Right cardiac atrium (tissue), 5 donors: ENCODE measurements around the gene ALPK3. TPM values are rescaled to one million over a fixed set of nuclear protein-coding genes. Genes with fewer than 3 reads are reported as not detected.

Experiments
- ATAC-seq, 2 donors: fragments of 200-7000 bp; cut with Tn5 transposase; one replicate each; pipeline versions ENCODE4 v1.8.0 to v1.9.1; 2020; ENCODE audit warnings: moderate library complexity in 2 of 2, mild to moderate bottlenecking in 1 of 2
- DNase-seq, 3 donors: peaks; one replicate each; pipeline ENCODE4 v3.0.0-alpha.2; 2020
- H3K27ac ChIP-seq: one replicate; pipeline ENCODE4 v1.5.1; 2013; ENCODE audit warnings: mild to moderate bottlenecking, low read length, control low read depth, moderate library complexity
- H3K27me3 ChIP-seq: one replicate; pipeline ENCODE4 v1.6.1; 2013; ENCODE audit not compliant: control insufficient read depth, insufficient read depth
- H3K4me1 ChIP-seq: one replicate; pipeline ENCODE4 v1.6.1; 2013; ENCODE audit warnings: low read length; ENCODE audit not compliant: control insufficient read depth, insufficient read depth
- H3K4me3 ChIP-seq: one replicate; pipeline ENCODE4 v1.5.1; 2013; ENCODE audit warnings: low read length, control low read depth
- H3K9me3 ChIP-seq: one replicate; pipeline ENCODE4 v1.6.1; 2013; ENCODE audit warnings: low read length; ENCODE audit not compliant: control insufficient read depth
- WGBS: extraction: QIAGEN DNeasy Blood & Tissue Kit; methylation state at CpG from one replicate; pipeline ENCODE4 v1.1.7; 2013; 5-methylcytosine and 5-hydroxymethylcytosine counted together
- intact Hi-C, 4 donors: fragments of 100-400 bp; cut with DNase I; formaldehyde crosslinking; loops; one replicate each; pipeline versions ENCODE4 v1.11.0 to v1.14.0; 2022 to 2023
- polyA plus RNA-seq: library from polyadenylated mRNA; stranded (reverse); fragments of 200-250 nt; gene quantifications from one replicate; pipeline ENCODE4 v1.2.3, GENCODE V29; 2013
- total RNA-seq, 4 donors: library from RNA; stranded (reverse); fragmentation: NEBNext Ultra II Directional; extraction: Animal tissue kit (Norgen Biotek cat#: 25700); gene quantifications; one replicate each; pipeline ENCODE4 v1.2.1, GENCODE V29; 2021
- donor health status: healthy with polysubstance abuse.
- donor health status: DM: no; HTN: yes; CAD: no.
- donor health status: DM: no; HTN: no; CAD: no.
- donor health status: DM: no; HTN: yes; CAD: no; lungs with severe emphysema.
- donor health status: DM: yes; HTN: yes; CAD: no.

The ALPK3 gene
- total and polyA plus RNA-seq, 5 donors, result 65.8 to 95.2 (median 77.6) TPM

DNA sequence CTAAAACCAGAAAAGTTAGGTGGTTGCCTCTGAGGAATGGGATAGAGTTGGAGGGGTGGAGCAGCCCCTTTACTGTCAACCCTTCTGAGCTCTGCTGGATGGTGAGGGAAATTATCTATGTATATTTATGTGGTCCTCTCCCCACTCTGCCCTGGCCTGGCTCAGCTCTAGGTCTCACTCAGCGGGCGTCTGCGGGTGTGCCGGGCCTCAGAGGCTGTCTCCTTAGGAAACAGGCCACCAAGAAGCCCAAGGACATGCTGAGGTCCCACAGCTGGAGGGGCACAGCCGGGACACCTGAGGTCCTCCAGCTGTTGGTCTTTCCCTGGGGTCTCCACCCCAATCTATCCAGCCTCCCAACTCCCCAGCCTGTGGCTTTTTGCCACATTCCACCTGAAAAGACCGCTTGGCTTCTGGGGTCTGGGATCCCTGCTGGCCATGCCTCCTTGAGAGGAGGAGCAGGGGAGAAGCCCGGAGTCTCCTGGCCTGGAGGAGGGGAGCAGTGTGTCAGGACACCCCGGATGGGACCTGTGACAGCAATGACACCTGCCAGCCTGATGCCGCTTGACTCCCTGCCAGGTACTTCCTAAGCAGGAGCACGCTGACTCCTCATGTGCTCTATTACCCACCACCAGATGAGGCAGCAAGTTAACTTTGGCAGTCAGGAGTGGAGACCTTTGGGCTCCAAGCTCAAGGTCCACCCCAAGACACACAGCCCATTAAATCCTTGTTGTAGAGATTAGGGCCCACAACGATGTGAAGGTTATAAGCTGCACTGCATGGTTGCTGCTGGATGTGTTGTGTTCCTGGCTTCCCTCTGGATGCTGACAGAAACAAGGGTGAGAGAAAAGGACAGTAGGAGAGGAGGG is 67.0 kb downstream of the ALPK3 start, which contains the start of gene SLC28A1:
TSS of gene SLC28A1 (plus strand) at position 747 of the 866 bp plus-strand sequence. CDS start 3,099 bp downstream, outside the sequence.
- peak; percentile 25 to 36 for ATAC-seq
- 70% methylated on average over 11 of the region's 11 CpGs for WGBS
- intact Hi-C loops, result no loop called here
- Histone ChIP-seq H3K27ac (peak within 1 kb of the TSS; percentile 83), H3K27me3 (no peaks in the 10 kb centered on the region), H3K4me1 (peaks cover 2% of the 10 kb centered on the region), H3K4me3 (no peak within 1 kb of the TSS), H3K9me3 (no peaks in the 10 kb centered on the region)
- peak in 1 of 3 donors; percentile 60 for DNase-seq

DNA sequence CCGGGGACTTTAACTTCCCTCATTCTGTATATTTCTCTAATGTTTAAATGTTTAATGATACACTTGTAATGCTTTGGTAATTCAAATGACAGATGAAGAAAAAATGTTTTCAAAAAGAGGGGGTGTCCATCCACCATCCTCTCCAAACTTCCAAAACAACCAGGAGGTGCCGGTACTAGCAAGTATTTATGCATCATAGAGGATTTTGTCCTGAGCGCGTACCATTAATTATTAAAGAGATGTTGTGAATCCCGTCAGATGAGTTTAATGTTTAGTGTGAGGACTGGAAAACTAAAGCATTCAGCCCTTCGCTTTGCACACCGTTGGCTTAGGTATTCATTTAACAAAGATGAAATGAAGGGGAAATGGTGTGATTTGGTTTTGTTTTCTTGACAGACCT is 68.6 kb downstream of the ALPK3 start:
- Histone ChIP-seq H3K4me3 (no peak overlapping the region), H3K4me1 (peaks cover 2% of the 10 kb centered on the region), H3K27me3 (no peaks in the 10 kb centered on the region), H3K9me3 (no peaks in the 10 kb centered on the region), H3K27ac (no peak overlapping the region)
- DNase-seq (no peak), ATAC-seq (no peak)
- 95% methylated on average over 7 of the region's 7 CpGs for WGBS
- intact Hi-C loops, result no loop called here

- DNase-seq (no peak), ATAC-seq (peak; percentile 15 to 42)
- Histone ChIP-seq H3K27ac (peak overlapping the region; percentile 1), H3K9me3 (no peaks in the 10 kb centered on the region), H3K4me1 (no peaks in the 10 kb centered on the region), H3K4me3 (no peak overlapping the region), H3K27me3 (no peaks in the 10 kb centered on the region)
- intact Hi-C loops, result no loop called here
- WGBS, result 77% methylated on average over 14 of the region's 14 CpGs
Measured at GRCh38 chr15:84886211-84886983, 69.2 kb downstream of the ALPK3 start.

DNA sequence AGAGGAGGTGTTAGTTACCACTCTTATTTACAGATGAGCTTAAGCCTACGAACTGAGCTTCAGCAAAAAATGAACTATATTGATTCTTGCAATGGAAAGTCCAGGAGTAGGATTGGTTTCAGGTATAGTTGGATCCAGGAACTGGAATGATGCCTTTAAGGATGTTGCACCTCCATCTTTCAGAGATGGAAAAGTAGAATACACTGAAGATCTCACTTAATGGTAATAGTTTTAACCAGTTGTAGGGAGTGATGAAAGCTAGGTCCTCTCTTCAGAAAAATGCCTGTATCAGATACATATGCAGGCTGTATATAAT is 69.8 kb downstream of the ALPK3 start:
- 77% methylated on average over 1 of the region's 1 CpG for WGBS
- DNase-seq (no peak), ATAC-seq (no peak)
- no peaks in the 10 kb centered on the region for H3K9me3 ChIP-seq
- H3K27me3 ChIP-seq, result no peaks in the 10 kb centered on the region
- intact Hi-C loops, result no loop called here
- H3K27ac ChIP-seq, result no peak overlapping the region
- no peak overlapping the region for H3K4me3 ChIP-seq
- no peaks in the 10 kb centered on the region for H3K4me1 ChIP-seq

- no peak overlapping the region for H3K27ac ChIP-seq
- intact Hi-C loops, result no loop called here
- no peak overlapping the region for H3K4me3 ChIP-seq
- 93% methylated on average over 4 of the region's 4 CpGs for WGBS
- no peaks in the 10 kb centered on the region for H3K27me3 ChIP-seq
- DNase-seq (no peak), ATAC-seq (no peak)
- no peaks in the 10 kb centered on the region for H3K9me3 ChIP-seq
- no peaks in the 10 kb centered on the region for H3K4me1 ChIP-seq
Measured at GRCh38 chr15:84887938-84888337, 70.8 kb downstream of the ALPK3 start.

DNA sequence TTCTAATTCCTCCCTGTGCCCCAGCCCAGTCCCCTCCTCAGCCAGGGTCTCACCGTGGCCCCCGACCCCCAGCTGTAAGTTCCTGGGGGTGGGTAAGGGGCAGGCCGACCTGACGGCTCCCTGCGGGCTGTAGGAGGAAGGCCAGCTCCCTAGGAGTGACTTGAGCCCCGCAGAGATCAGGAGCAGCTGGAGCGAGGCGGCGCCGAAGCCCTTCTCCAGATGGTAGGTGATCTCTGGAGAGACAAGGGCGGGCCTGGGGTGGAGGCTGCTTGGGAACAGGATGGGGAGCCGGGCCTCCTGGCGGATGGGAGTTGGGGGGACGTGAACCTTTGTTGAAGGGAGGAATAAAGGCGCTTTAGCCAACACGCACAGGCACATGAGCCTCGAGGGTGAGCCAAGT is 71.5 kb downstream of the ALPK3 start:
- intact Hi-C loops, result no loop called here
- Histone ChIP-seq H3K9me3 (no peaks in the 10 kb centered on the region), H3K27me3 (no peaks in the 10 kb centered on the region), H3K27ac (no peak overlapping the region), H3K4me1 (no peaks in the 10 kb centered on the region), H3K4me3 (no peak overlapping the region)
- ATAC-seq, result no peak
- DNase-seq, result no peak
- 84% methylated on average over 17 of the region's 17 CpGs for WGBS

- intact Hi-C loops, result no loop called here
- H3K27me3 ChIP-seq, result no peaks in the 10 kb centered on the region
- ATAC-seq (no peak), DNase-seq (no peak)
- H3K4me3 ChIP-seq, result no peak overlapping the region
- H3K9me3 ChIP-seq, result no peaks in the 10 kb centered on the region
- H3K27ac ChIP-seq, result no peak overlapping the region
- WGBS, result 84% methylated on average over 8 of the region's 8 CpGs
- no peaks in the 10 kb centered on the region for H3K4me1 ChIP-seq
Measured at GRCh38 chr15:84889313-84889990, 72.3 kb downstream of the ALPK3 start.

GRCh38 chr15:84889991-84890669 is 73.0 kb downstream of the ALPK3 start:
- DNase-seq (no peak), ATAC-seq (no peak)
- H3K27me3 ChIP-seq, result no peaks in the 10 kb centered on the region
- no peak overlapping the region for H3K4me3 ChIP-seq
- intact Hi-C loops, result no loop called here
- no peaks in the 10 kb centered on the region for H3K4me1 ChIP-seq
- no peaks in the 10 kb centered on the region for H3K9me3 ChIP-seq
- 95% methylated on average over 6 of the region's 6 CpGs for WGBS
- no peak overlapping the region for H3K27ac ChIP-seq

- Histone ChIP-seq H3K4me1 (no peaks in the 10 kb centered on the region), H3K27ac (no peak overlapping the region), H3K4me3 (no peak overlapping the region), H3K27me3 (no peaks in the 10 kb centered on the region), H3K9me3 (no peaks in the 10 kb centered on the region)
- intact Hi-C loops, result no loop called here
- DNase-seq (no peak), ATAC-seq (no peak)
- WGBS, result 96% methylated on average over 5 of the region's 5 CpGs
Measured at GRCh38 chr15:84890670-84891162, 73.6 kb downstream of the ALPK3 start.

DNA sequence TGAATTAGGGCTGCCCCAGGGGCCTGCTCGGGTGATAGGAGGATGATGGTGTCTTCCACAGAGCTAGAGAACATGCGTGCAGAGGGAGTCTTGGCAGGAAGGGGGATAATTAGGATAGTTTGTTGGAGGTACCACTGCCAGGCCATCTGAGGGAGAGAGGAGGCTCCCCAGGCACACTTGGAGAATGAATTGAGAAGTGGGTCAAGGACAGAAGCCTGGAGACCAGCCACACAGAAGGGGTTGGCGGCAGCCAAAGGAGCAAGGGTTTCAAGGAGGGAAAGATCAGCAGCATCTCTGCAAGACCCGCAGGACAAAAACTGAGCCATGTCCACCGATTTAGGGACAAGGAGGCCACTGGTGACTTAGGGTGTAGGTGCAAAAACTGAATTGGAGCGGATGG is 74.2 kb downstream of the ALPK3 start:
- ATAC-seq, result no peak
- H3K27ac ChIP-seq, result no peak overlapping the region
- no peaks in the 10 kb centered on the region for H3K27me3 ChIP-seq
- intact Hi-C loops, result no loop called here
- H3K4me1 ChIP-seq, result no peaks in the 10 kb centered on the region
- 85% methylated on average over 6 of the region's 6 CpGs for WGBS
- DNase-seq, result no peak
- H3K9me3 ChIP-seq, result no peaks in the 10 kb centered on the region
- no peak overlapping the region for H3K4me3 ChIP-seq
